Activated CD4-positive, alpha-beta T cell treated with anti-CD3 and anti-CD28 coated beads, Interleukin-2, amount 50 U/mL, for 24 hours (primary cell): Measurements from ENCODE around the gene LRRC2.
"Not testable (repeated sequence)": the region's sequence is repeated elsewhere in the genome, so short reads cannot be mapped to it uniquely, and the experiment has no call there.

ENCODE experiments used
- DNase-seq, 2 donors: peaks; one replicate each; pipeline ENCODE4 v3.0.0-alpha.2; 2020; ENCODE audit warnings: low read depth in 1 of 2, low spot score in 1 of 2

Gene LRRC2

GRCh38 chr3:46584598-46585467, 18.7 kb upstream of the LRRC2 start:
- DNase-seq, result no peak

- DNase-seq, result no peak
Observed at GRCh38 chr3:46580675-46581074, 14.6 kb upstream of the LRRC2 start.

- no peak for DNase-seq
Observed at GRCh38 chr3:46579756-46580286, 13.7 kb upstream of the LRRC2 start.

- DNase-seq, result no peak
Observed at GRCh38 chr3:46578973-46579755, 13.1 kb upstream of the LRRC2 start.

GRCh38 chr3:46577580-46578249, 11.6 kb upstream of the LRRC2 start:
- DNase-seq, result not testable (repeated sequence)

GRCh38 chr3:46576879-46577278, 10.8 kb upstream of the LRRC2 start:
- DNase-seq, result no peak

GRCh38 chr3:46576386-46576785, 10.3 kb upstream of the LRRC2 start:
- DNase-seq, result no peak

GRCh38 chr3:46575577-46576222, 9.6 kb upstream of the LRRC2 start:
- no peak for DNase-seq

GRCh38 chr3:46574881-46575576, 8.9 kb upstream of the LRRC2 start:
- DNase-seq, result no peak

GRCh38 chr3:46574243-46574646, 8.1 kb upstream of the LRRC2 start:
- no peak for DNase-seq

- no peak for DNase-seq
Observed at GRCh38 chr3:46573701-46574100, 7.6 kb upstream of the LRRC2 start.

- DNase-seq, result no peak
Observed at GRCh38 chr3:46571684-46572083, 5.6 kb upstream of the LRRC2 start.

- no peak for DNase-seq
Observed at GRCh38 chr3:46565607-46566039, 479 bp downstream of the LRRC2 start.

GRCh38 chr3:46565077-46565476, 1.0 kb downstream of the LRRC2 start:
- DNase-seq, result no peak

GRCh38 chr3:46564190-46565021, 1.7 kb downstream of the LRRC2 start:
- no peak for DNase-seq

GRCh38 chr3:46561951-46562350, 4.2 kb downstream of the LRRC2 start:
- no peak for DNase-seq

GRCh38 chr3:46561511-46561910, 4.6 kb downstream of the LRRC2 start:
- DNase-seq, result no peak

GRCh38 chr3:46559091-46559704, 6.9 kb downstream of the LRRC2 start:
- no peak for DNase-seq
